Measurements from ENCODE around the gene PELI1.
A peak's percentile ranks its signal among the peaks of the same experiment; 100 is the strongest.
"Not testable (repeated sequence)": the region's sequence is repeated elsewhere in the genome, so short reads cannot be mapped to it uniquely, and the experiment has no call there.

PELI1 gene

DNA sequence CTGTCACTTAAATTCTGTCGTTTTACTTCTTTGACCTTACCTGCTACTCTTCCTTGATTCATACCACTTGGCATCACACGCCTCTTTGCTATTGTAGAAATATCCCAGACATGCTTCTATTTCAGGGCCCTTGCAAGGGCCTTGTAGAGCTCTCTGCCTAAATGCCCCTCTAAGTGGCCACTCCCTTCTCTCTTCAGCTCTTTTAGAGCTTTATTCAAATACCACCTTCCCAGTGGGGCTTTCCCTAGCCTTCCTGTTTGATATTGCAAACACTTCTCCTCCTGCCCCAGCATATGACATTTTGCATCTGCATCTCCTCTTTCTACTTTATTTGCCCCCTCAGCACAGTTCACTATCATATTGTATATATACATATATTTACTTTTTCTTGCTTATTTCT is 54.0 kb downstream of the PELI1 start:
- no peak for DNase-seq (ENCODE audit: low read depth in 2 of 3, low spot score in 2 of 3)

DNA sequence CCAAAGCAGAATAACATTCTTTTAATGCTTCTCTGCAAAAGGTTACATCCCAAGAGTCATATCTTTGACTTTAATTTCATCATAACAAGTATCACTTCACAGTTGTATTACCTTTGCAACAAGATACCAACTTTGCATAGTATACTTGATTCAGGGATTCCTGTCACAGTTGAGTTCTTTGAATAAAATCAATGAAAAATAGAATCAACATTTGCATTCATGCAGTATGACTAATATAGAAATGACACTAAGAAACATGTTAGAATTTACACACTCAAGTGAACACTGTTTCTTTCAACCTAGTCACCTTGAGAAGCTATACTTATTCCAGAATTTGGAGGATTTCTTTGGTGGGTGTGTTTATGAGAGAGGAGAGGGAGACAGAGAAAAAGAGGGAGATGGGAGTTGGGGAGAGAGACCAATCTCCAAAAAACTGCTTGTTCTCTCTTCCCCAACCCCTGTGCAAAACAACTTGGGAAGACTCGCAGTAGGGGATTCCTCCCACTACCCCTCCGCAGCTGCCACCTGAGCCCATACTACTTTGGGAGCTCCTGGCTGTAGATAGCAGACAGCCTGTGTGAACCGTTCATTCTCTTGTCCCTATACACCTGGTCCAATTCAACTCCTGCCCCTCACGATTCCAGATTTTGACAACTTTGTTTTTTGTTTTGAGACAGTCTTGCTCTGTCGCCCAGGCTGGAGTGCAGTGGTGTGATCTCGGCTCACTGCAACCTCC is 57.7 kb downstream of the PELI1 start:
- DNase-seq (ENCODE audit: low read depth in 2 of 3, low spot score in 2 of 3), result no peak

DNA sequence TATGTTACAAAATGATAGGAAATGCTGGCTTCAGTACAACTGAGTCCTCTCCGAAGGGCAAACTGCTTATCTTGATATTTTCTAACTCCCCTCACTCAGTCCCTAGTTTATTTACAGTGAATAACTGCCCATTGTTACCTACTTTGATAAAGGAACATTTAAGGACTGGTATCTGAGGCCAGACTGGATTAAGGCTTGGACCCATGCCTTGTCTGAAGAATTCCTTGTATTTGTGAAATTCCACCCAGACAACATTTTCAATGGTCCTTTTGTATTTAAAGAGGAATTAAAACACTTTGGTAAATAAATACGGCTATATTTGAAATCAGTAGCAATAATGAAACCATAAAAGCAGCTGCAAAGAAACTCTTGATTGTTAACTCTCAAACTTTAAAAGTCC is 58.3 kb downstream of the PELI1 start:
- DNase-seq (ENCODE audit: low read depth in 2 of 3, low spot score in 2 of 3), result no peak

DNA sequence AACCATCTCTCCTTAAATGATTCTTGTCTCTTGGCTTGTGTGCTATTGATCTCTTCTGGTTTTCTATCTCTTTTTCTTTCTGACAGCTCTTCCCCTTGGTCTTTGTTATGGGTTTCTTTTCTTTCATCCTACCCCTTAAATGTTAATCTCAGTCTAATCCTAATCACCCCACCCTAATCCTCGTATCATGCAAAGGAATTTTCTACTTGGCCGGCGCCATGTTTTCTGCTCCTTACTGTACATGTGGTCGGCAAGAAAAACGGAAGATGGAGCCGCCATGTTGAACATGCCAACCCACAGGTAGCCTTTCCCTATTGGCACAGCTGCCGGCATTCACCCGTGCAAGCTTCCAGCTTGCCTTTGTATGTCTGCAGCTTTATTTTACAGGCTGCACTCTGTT is 63.2 kb downstream of the PELI1 start:
- no peak for DNase-seq (ENCODE audit: low read depth in 2 of 3, low spot score in 2 of 3)

DNA sequence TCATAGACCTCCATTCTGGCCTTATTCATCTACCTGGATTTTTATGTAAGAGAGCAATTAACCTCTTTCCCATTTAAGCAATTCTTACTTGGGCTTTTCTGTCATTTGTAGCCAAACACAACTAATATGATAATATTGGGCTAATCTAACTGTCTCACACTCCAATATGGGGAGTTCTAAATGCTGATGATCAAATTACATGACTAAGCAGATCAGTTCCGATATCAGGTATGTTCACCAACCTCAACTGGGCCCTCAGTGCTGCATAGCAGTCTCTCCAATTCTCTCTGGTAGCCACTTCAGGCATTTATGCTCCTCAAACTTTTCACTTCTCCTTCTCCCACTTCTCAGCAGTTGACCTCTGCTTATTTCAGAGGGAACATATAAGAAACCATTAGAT is 64.0 kb downstream of the PELI1 start:
- DNase-seq (ENCODE audit: low read depth in 2 of 3, low spot score in 2 of 3), result no peak

DNA sequence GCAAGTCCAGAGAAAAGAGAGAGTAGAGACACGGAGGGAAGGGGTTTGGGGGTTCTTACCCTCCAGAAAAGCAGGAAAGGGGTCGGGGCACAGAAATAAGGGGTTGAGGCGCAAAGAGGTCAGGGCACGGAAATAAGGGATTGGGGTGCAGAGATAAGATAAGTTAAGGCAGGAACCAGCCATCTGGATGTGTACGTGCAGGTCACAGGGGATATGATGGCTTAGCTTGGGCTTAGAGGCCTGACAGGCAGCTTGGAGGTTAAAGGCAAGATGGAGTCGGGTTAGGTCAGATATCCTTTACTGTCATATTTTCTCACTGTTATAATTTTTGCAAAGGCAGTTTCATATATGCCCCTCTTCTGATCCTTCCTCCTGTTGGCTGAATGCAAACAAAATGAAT is 64.5 kb downstream of the PELI1 start:
- DNase-seq (ENCODE audit: low read depth in 2 of 3, low spot score in 2 of 3), result not testable (repeated sequence)

DNA sequence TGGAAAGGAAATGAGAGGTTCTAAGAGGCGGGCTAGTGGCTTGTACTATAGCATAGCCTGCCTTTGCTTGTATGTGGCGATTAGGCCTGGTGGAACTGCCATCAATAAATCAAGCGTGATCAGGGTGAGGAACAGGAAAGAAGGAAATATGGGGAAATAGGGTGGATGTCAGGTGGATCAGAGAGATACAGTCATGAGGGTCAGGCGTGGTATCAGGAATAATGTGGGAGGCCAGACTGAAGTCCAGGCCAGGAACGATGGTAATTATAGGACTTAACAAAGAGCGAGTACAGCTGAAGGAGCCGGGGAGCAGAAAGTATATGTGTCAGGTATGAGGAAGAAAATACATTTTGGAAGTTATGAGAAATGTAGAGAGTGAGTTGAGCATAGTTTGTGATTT is 67.4 kb downstream of the PELI1 start:
- not testable (repeated sequence) for DNase-seq (ENCODE audit: low read depth in 2 of 3, low spot score in 2 of 3)

DNA sequence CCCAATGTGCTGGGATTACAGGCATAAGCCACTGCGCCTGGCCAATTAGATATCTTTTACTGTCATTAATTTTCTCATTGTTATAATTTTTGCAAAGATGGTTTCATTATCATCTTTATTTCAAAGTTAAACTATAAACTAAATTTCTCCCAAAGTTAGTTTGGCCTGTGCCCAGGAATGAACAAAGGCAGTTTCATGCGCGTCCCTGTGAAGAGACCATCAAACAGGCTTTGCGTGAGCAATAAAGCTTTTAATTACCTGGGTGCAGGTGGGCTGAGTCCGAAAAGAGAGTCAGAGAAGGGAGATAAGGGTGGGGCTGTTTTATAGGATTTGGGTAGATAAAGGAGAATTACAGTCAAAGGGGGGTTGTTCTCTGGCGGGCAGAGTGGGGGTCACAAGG is 69.6 kb downstream of the PELI1 start:
- not testable (repeated sequence) for DNase-seq (ENCODE audit: low read depth in 2 of 3, low spot score in 2 of 3)

GRCh38 chr2:64067326-64067725 is 76.9 kb downstream of the PELI1 start:
- no peak for DNase-seq (ENCODE audit: low read depth in 2 of 3, low spot score in 2 of 3)

GRCh38 chr2:64065516-64065915 is 78.7 kb downstream of the PELI1 start:
- DNase-seq (ENCODE audit: low read depth in 2 of 3, low spot score in 2 of 3), result no peak

- no peak for DNase-seq (ENCODE audit: low read depth in 2 of 3, low spot score in 2 of 3)
Measured at GRCh38 chr2:64063924-64064331, 80.3 kb downstream of the PELI1 start.

- no peak for DNase-seq (ENCODE audit: low read depth in 2 of 3, low spot score in 2 of 3)
Measured at GRCh38 chr2:64063454-64063853, 80.8 kb downstream of the PELI1 start.

- DNase-seq (ENCODE audit: low read depth in 2 of 3, low spot score in 2 of 3), result no peak
Measured at GRCh38 chr2:64062840-64063239, 81.4 kb downstream of the PELI1 start.

DNA sequence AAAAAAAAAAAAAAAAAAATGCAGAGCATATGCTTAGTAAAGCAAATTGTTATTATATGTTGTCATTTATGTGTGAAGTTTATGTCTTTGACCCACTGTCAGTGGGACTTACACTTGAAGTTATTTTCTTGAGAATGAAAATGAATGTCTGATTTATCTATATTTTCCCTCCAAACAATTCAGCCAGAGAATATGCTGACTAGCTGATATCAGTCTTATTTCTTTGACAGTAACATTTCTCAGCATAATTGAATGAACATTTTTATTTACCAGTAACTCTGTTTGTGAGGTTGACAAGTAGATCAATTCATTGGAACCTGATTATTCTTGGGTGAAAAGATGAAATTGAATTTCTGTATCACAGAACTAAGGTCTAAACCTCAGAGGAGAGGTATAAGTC is 85.0 kb downstream of the PELI1 start:
- DNase-seq (ENCODE audit: low read depth in 2 of 3, low spot score in 2 of 3), result no peak

DNA sequence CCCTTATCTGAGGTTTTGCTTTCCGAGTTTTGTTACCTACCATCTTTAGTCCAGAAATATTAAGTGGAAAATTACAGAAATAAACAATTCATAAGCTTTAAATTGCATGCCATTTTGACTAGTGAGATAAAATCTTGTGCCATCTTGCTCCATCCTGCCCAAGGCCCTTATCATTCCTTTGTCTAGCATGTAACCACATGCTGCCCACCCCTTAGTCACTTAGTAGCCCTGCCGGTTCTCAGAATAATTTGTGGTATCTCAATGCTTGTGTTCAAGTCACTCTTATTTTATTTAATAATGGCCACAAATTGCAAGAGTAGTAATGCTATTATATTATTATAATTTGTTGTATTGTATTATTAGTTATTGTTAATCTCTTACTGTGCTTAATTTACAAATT is 88.2 kb downstream of the PELI1 start:
- DNase-seq (ENCODE audit: low read depth in 2 of 3, low spot score in 2 of 3), result no peak

- DNase-seq (ENCODE audit: low read depth in 2 of 3, low spot score in 2 of 3), result no peak
Measured at GRCh38 chr2:64054161-64054915, 89.9 kb downstream of the PELI1 start.

DNA sequence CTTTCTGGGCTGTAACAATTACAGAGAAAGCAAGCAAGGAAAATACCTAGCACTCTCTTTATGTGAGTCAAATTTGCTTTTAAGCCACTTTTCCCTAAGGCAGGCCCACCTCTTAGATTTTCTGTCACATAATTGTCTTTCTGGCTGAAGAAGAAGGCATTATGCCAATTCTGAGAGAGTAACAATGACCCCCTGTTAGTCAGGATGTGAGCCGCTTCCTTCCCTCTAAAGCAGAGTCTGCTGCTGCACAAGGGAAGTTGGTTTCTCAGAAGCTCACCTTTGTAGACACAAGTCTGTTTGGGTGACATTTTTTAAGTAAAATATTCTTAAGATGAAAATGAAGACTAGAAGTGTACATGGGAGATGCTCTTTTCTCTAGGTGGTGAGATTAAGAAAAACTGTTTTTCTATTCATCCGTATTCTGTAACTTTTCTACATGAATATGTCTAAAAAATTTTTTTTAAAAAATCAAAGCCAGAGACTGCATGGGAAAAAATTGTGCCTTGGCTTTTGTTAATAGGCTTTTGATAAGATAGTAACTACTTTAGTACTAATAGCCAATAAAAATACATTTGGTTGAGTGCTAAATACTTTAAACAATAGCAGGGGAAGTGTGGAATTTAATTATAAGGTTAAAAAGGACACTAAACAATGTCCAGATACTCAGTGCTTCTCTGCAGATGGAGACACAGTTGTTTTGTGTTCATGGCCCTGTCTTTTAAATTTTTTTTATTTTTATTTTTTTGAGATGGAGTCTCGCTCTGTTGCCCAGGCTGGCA is 91.6 kb downstream of the PELI1 start:
- no peak for DNase-seq (ENCODE audit: low read depth in 2 of 3, low spot score in 2 of 3)

GRCh38 chr2:64049633-64050220 is 94.5 kb downstream of the PELI1 start:
- DNase-seq (ENCODE audit: low read depth in 2 of 3, low spot score in 2 of 3), result peak in 2 of 3 experiments; percentile 18 to 38

GRCh38 chr2:64045938-64046337 is 98.3 kb downstream of the PELI1 start:
- DNase-seq (ENCODE audit: low read depth in 2 of 3, low spot score in 2 of 3), result no peak
